ENCODE results near the gene ZNF273.
"Not testable (repeated sequence)": the region's sequence is repeated elsewhere in the genome, so short reads cannot be mapped to it uniquely, and the experiment has no call there.

ZNF273 gene

DNA sequence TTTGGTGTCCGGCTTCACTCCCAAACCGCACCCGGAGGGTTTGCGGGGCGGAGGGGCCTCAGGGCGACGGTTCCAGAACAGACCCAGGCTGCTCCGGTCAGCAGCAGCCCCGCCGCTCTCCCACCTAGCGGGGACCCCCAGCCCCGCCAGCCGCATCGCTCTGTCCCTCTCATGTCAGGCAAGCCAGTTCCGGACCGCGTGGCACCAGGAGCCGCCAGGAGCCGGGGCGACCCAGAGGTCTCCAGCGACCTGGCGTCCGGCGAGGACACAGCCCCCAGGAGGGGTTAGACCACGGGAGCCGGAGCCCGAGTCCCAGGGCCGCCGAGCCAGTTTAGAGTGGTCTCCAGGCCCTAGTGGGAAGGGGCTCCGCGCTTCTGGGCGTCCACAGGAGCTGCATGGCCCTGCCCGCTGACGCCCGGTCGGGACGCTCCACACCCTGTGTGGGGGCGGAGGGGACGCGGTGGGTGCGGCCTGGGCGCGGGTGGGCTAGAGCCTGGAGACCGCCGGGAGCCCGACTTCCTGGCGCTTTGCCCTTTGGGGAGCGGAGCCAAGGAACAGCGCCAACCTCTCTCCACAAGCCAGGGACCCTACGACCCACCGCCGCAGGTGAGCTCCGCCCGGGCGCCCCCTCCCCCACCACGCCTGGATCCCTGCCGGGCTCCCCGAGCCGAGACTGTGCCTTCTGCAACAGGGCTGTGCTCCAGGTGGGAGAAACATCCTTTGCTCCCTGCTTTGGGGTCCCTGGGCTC, 44.4 kb downstream of the ZNF273 start:
- DNase-seq, result no peak

DNA sequence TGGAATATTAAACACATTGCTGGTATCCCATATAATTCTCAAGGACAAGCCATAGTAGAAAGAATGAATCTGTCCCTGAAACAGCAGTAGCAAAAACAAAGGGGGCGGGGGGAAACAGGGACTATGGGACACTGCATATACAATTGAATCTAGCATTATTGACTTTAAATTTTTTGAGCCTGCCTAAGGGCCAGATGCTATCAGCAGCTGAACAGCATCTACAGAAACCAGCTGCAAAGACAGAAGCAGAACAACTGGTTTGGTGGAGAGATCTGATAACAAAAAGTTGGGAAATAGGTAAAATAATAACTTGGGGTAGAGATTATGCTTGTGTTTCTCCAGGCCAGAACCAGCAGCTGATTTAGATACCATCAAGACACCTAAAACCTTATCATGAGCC, 45.7 kb downstream of the ZNF273 start:
- not testable (repeated sequence) for DNase-seq

DNA sequence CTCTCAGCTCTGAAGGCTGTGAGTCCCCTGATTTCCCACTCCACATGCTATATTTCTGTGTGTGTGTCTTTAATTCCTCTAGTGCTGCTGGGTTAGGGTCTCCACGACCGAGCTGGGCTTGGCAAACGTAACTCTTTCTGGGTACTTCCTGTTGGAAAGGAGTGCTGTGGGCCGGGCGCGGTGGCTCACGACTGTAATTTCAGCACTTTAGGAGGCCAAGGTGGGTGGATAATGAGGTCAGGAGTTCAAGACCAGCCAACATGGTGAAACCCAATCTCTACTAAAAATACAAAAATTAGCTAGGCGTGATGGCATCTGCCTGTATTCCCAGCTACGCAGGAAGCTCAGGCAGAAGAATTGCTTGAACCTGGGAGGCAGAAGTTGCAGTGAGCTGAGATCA, 47.6 kb downstream of the ZNF273 start:
- DNase-seq, result not testable (repeated sequence)

DNA sequence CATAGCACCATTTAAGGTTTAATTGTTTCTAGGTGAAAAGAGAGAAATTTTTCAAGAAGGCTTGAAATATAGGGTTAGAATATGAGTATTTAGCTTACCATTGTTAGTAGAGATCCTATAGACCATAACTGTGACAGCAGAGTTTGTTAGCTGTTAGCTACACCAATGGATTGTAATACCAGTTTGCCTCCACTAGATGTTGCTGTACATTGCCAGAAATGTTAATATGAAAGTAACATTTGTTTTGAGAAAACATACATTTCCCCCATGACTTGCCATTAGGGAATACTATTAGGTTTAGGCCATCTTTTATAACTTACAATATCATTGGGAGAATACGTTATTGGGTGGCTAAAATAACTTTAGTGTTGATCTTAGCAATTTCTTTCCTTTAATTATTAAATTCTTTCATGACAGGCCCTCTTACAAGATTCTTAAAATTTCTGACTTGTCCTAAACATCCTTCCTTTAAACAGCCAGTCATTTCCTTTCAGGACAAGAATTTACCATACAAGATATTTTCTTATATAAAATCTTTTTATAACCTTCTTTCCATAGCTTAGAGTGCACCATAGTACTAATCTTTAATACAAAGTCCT, 48.3 kb downstream of the ZNF273 start:
- DNase-seq, result no peak

DNA sequence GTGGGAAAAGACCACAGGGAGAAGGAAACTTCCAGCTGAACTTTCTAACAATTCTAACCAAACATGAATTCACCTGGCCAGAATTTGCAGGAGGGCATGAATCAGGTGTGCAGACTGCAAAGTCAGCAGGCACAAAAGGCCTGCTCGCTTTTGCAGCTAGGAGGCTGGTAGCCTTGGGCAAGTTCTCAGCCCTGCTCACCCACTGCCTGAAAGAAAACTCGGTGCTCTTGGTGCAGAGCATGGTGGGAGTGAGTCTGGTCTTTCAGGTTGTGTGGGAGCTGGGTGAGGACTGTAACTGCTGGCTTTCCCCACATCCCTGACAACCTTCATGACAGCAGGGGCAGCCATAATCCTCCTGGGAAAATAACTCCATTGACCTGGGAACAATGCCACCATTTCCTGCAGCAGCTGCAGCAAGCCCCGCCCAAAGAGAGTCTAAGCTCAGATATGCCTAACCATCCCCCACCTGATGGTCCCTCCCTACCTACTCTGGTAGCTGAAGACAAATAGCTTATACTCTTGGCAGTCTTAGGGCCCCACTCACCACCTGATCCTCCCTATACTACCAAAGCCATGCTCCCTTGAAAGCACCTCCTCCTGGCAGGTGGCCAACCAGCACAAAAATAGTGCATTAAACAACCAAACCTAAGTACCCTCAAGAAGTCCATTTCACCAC, 56.1 kb downstream of the ZNF273 start:
- no peak for DNase-seq

DNA sequence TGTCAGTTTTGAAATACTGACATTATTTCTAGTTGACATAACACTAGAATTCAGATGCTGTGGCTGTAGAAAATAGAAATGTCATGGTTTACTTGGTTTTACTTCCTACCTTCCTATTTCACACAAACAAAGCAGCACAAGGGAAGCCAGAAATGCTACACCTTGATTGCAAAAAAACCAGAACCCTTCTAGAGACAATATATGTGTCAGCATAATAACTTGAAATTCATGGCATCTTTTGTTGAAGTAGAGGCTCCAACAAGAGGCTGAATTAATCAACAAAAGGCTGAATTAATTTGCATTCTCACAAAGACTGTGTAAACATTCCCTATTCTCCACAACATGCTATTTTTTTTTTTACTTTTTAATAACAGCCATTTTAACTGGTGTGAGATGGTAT, 62.5 kb downstream of the ZNF273 start:
- DNase-seq, result no peak

DNA sequence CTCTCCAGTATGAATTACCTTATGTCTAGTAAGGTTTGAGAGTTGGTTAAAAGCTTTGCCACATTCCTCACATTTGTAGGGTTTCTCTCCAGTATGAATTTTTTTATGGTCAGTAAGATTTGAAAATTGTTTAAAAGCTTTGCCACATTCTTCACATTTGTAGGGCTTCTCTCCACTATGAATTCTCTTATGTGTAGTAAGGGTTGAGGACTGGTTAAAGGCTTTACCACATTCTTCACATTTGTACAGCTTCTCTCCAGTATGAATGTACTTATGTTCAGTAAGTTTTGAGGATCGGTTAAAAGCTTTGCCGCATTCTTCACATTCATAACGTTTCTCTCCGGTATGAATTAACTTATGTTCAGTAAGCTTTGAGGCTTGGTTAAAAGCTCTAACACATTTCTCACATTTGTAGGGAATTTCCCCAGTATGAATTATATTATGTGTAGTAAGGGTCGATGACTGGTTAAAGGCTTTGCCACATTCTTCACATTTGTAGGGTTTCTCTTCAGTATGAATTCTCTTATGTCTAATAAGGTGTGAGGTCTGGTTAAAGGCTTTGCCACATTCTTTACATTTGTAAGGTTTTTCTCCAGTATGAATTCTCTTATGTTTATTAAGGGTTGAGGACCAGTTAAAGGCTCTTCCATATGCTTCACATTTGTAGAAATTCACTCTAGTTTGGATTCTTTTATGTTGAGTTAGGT, 75.6 kb downstream of the ZNF273 start:
- DNase-seq, result no peak

Measured in CD4-positive, alpha-beta T cell treated with Interleukin-17A for 4 hours (primary cell).